Fibroblast of skin of right quadriceps (primary cell): Measurements from ENCODE around the gene ADAM33.

Experiments
- DNase-seq: peaks from one replicate; pipeline ENCODE4 v3.0.0-alpha.2; 2013

ADAM33 gene

GRCh38 chr20:3681931-3682781 is at the start of gene ADAM33:
Gene ADAM33 (minus strand): TSS chr20:3682010. CDS start chr20:3682004, 6 bp downstream.
- DNase-seq, result no peak

GRCh38 chr20:3730803-3731672 is 49.2 kb upstream of the ADAM33 start:
- DNase-seq, result no peak

- DNase-seq, result no peak
Measured at GRCh38 chr20:3729811-3730540, 48.2 kb upstream of the ADAM33 start.

- DNase-seq, result no peak
Measured at GRCh38 chr20:3729378-3729777, 47.6 kb upstream of the ADAM33 start.

GRCh38 chr20:3728876-3729275 is 47.1 kb upstream of the ADAM33 start:
- DNase-seq, result no peak

GRCh38 chr20:3728354-3728753 is 46.5 kb upstream of the ADAM33 start:
- DNase-seq, result no peak

- peak; percentile 56 for DNase-seq
Measured at GRCh38 chr20:3727401-3728021, 45.7 kb upstream of the ADAM33 start.

GRCh38 chr20:3724356-3724755 is 42.5 kb upstream of the ADAM33 start:
- no peak for DNase-seq

- no peak for DNase-seq
Measured at GRCh38 chr20:3723284-3723683, 41.5 kb upstream of the ADAM33 start.

GRCh38 chr20:3721912-3722311 is 40.1 kb upstream of the ADAM33 start:
- no peak for DNase-seq

GRCh38 chr20:3720626-3721025 is 38.8 kb upstream of the ADAM33 start:
- DNase-seq, result no peak

GRCh38 chr20:3720068-3720467 is 38.3 kb upstream of the ADAM33 start:
- no peak for DNase-seq

- no peak for DNase-seq
Measured at GRCh38 chr20:3719046-3719445, 37.2 kb upstream of the ADAM33 start.

- peak; percentile 48 for DNase-seq
Measured at GRCh38 chr20:3716195-3716834, 34.5 kb upstream of the ADAM33 start.

- no peak for DNase-seq
Measured at GRCh38 chr20:3714092-3714491, 32.3 kb upstream of the ADAM33 start.

- DNase-seq, result no peak
Measured at GRCh38 chr20:3712279-3712873, 30.6 kb upstream of the ADAM33 start, which contains the start of gene SIGLEC1. Gene SIGLEC1 (minus strand): TSS chr20:3712600. CDS start chr20:3707128, 5,472 bp downstream.

- no peak for DNase-seq
Measured at GRCh38 chr20:3711484-3711941, 29.7 kb upstream of the ADAM33 start.

- peak; percentile 49 for DNase-seq
Measured at GRCh38 chr20:3710703-3711483, 29.1 kb upstream of the ADAM33 start.

GRCh38 chr20:3710011-3710466 is 28.2 kb upstream of the ADAM33 start:
- DNase-seq, result no peak

GRCh38 chr20:3707508-3707899 is 25.7 kb upstream of the ADAM33 start:
- no peak for DNase-seq
